NB4 (cell line): Measurements from ENCODE around the gene RPL36AL.

Experiments used
- POLR2A ChIP-seq: IDR thresholded peaks from 2 replicates; pipeline ENCODE4 v1.6.1; 2011; ENCODE audit warnings: mild to moderate bottlenecking; ENCODE audit not compliant: insufficient read length; ENCODE audit errors: extremely low read depth
- TF ChIP-seq, protein P1 (sequence below): IDR thresholded peaks from one replicate; pipeline ENCODE4 v1.5.1; 2012; ENCODE audit warnings: low read depth, low read length

DNA sequence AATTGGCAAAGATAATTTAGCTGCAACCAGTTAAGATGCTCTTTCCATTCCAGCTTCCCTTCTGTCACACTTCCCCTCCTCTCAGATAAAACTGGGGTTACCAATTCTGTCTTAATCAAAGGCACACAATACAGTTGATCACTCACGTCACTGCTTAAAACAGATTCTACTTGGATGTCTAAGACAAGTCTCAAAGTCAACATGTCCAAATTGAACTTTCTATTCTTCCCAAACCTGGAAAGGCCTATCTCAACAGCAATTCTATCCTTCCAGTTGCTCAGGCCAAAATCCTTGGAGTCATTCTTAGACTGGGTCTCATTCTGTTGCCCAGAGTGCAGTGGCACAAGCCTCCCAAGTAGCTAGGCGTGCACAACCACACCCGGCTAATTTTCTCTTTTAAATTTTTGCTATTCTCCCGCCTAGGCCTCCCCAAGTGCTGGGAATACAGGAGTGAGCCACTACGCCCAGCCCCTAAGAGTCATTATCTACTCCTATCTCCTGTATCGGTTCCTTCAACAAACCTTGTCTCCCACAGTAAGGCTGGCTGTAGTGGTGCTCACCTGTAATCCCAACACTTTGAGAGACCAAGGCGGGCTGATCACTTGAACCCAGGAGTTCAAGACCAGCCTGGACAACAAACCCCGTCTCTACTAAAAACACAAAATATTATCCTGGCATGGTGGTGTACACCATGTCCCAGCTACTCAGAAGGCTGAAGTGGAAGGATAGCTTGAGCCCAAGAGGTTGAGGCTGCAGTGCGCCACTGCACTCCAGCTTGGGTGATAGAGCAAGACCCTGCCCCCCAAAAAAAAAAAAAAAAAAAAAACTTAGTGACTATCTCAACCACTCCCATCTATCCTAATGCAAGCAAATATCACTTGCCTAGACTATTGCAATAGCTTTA, 39.0 kb downstream of the RPL36AL start:
- TF ChIP-seq, protein P1, sequence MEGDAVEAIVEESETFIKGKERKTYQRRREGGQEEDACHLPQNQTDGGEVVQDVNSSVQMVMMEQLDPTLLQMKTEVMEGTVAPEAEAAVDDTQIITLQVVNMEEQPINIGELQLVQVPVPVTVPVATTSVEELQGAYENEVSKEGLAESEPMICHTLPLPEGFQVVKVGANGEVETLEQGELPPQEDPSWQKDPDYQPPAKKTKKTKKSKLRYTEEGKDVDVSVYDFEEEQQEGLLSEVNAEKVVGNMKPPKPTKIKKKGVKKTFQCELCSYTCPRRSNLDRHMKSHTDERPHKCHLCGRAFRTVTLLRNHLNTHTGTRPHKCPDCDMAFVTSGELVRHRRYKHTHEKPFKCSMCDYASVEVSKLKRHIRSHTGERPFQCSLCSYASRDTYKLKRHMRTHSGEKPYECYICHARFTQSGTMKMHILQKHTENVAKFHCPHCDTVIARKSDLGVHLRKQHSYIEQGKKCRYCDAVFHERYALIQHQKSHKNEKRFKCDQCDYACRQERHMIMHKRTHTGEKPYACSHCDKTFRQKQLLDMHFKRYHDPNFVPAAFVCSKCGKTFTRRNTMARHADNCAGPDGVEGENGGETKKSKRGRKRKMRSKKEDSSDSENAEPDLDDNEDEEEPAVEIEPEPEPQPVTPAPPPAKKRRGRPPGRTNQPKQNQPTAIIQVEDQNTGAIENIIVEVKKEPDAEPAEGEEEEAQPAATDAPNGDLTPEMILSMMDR = no peak
- no peak for TF ChIP-seq POLR2A
